SK-N-SH (cell line): ENCODE measurements around the gene TMEM14C. TPM values are rescaled to one million over a fixed set of nuclear protein-coding genes. Genes with fewer than 3 reads are reported as not detected.

Experiments
- CTCF ChIA-PET: fragments of 300-600, 350-600 bp; formaldehyde crosslinking; extraction: SDS; loops from one replicate; lab custom pipeline; 2021; lab: Yijun Ruan, JAX
- POLR2A ChIA-PET: fragments of 350-600 bp; sonication (Branson Sonifier 250); formaldehyde crosslinking; extraction: SDS; loops from one replicate; lab custom pipeline; 2020; ENCODE audit warnings: antibody characterized with exemption, inconsistent platforms; lab: Yijun Ruan, JAX
- DNase-seq: peaks from one replicate; pipeline ENCODE4 v3.0.0; 2012
- H2AFZ ChIP-seq: fragments of 200-600 bp; sonication (generic); 2 replicates; pipeline ENCODE4 v1.8.1; 2016; ENCODE audit warnings: antibody characterized with exemption, mild to moderate bottlenecking, low read depth
- H3F3A ChIP-seq: fragments of 200-600 bp; sonication (generic); replicated peaks from 2 replicates; pipeline ENCODE3; 2016; ENCODE audit warnings: antibody characterized with exemption, mild to moderate bottlenecking; ENCODE audit not compliant: insufficient read depth
- H3K27ac ChIP-seq, 2 experiments: fragments of 200-500 bp in 1 of 2; fragments of 200-600 bp in 1 of 2; sonication (Bioruptor generic) in 1 of 2; sonication (generic), shearing (Covaris generic) in 1 of 2; 2 replicates each; pipeline versions ENCODE4 v1.5.1 to v1.6.1; 2014 to 2016; ENCODE audit warnings: low read depth in 2 of 2, inconsistent platforms in 1 of 2, low read length in 1 of 2, mild to moderate bottlenecking in 1 of 2, mixed read lengths in 1 of 2
- H3K27me3 ChIP-seq: fragments of 200-600 bp; sonication (generic), shearing (Covaris generic); 2 replicates; pipeline ENCODE4 v1.6.1; 2016; ENCODE audit warnings: mixed run types; ENCODE audit not compliant: insufficient read depth
- H3K36me3 ChIP-seq, 2 experiments: fragments of 200-500 bp in 1 of 2; fragments of 200-600 bp in 1 of 2; sonication (Bioruptor generic) in 1 of 2; sonication (generic) in 1 of 2; replicated peaks in 1 of 2; 2 replicates each; pipeline versions ENCODE3 to v1.5.1; 2014 to 2016; ENCODE audit warnings: low read length in 1 of 2, mild to moderate bottlenecking in 1 of 2; ENCODE audit not compliant: insufficient read depth in 2 of 2, control insufficient read depth in 1 of 2
- H3K4me1 ChIP-seq, 2 experiments: fragments of 200-500 bp in 1 of 2; fragments of 200-600 bp in 1 of 2; sonication (Bioruptor generic) in 1 of 2; sonication (generic), shearing (Covaris generic) in 1 of 2; 2 replicates each; pipeline versions ENCODE4 v1.5.1 to v1.6.1; 2014 to 2016; ENCODE audit warnings: low read depth in 1 of 2, low read length in 1 of 2, mixed run types in 1 of 2; ENCODE audit not compliant: insufficient read depth in 2 of 2, control insufficient read depth in 1 of 2
- H3K4me2 ChIP-seq: fragments of 200-600 bp; sonication (generic), shearing (Covaris generic); 2 replicates; pipeline ENCODE4 v1.6.1; 2017; ENCODE audit warnings: mixed run types
- H3K4me3 ChIP-seq, 2 experiments: fragments of 200-500 bp in 1 of 2; fragments of 200-600 bp in 1 of 2; sonication (Bioruptor generic) in 1 of 2; sonication (generic), shearing (Covaris generic) in 1 of 2; 2 replicates each; pipeline versions ENCODE4 v1.5.1 to v1.8.1; 2014 to 2016; ENCODE audit warnings: low read depth in 2 of 2, inconsistent platforms in 1 of 2, low read length in 1 of 2, mild to moderate bottlenecking in 1 of 2, mixed read lengths in 1 of 2, moderate library complexity in 1 of 2
- H3K79me2 ChIP-seq: fragments of 200-600 bp; sonication (generic); 2 replicates; pipeline ENCODE4 v1.8.1; 2017; ENCODE audit warnings: mild to moderate bottlenecking; ENCODE audit not compliant: insufficient read depth
- H3K9ac ChIP-seq: fragments of 200-600 bp; sonication (generic); 2 replicates; pipeline ENCODE4 v1.6.1; 2017; ENCODE audit warnings: mixed run types
- H3K9me2 ChIP-seq: fragments of 200-600 bp; sonication (generic); 2 replicates; pipeline ENCODE4 v1.6.1; 2017; ENCODE audit warnings: mixed run types
- H3K9me3 ChIP-seq: fragments of 200-600 bp; sonication (generic); 2 replicates; pipeline ENCODE4 v1.6.1; 2017; ENCODE audit warnings: mixed run types, mild to moderate bottlenecking, moderate library complexity
- H4K20me1 ChIP-seq: fragments of 200-600 bp; sonication (generic); 2 replicates; pipeline ENCODE4 v1.6.1; 2017; ENCODE audit warnings: mild to moderate bottlenecking, mixed run types; ENCODE audit not compliant: insufficient read depth
- CHD2 ChIP-seq: fragments of 150-350 bp; IDR thresholded peaks from 2 replicates; pipeline ENCODE4 v1.6.1; 2018; ENCODE audit warnings: low read length; ENCODE audit not compliant: partially characterized antibody
- ELF1 ChIP-seq: IDR thresholded peaks from 2 replicates; pipeline ENCODE4 v1.4.0; 2012
- EP300 ChIP-seq, 2 experiments: IDR thresholded peaks; 2 replicates each; pipeline versions ENCODE4 v1.4.0 to v1.6.1; 2012; ENCODE audit warnings: borderline replicate concordance in 1 of 2, low read depth in 1 of 2, low read length in 1 of 2
- FOXM1 ChIP-seq: IDR thresholded peaks from 2 replicates; pipeline ENCODE4 v1.4.0; 2012; ENCODE audit warnings: low read depth, mild to moderate bottlenecking
- GABPA ChIP-seq: IDR thresholded peaks from 2 replicates; pipeline ENCODE4 v1.4.0; 2012; ENCODE audit warnings: low read depth, mild to moderate bottlenecking
- GATA2 ChIP-seq: sonication (generic); formaldehyde crosslinking; IDR thresholded peaks from 2 replicates; pipeline ENCODE4 v1.5.0; 2020; ENCODE audit warnings: mild to moderate bottlenecking, missing genetic modification reagents
- MAX ChIP-seq: IDR thresholded peaks from 2 replicates; pipeline ENCODE4 v1.4.0; 2012; ENCODE audit warnings: low read depth
- MEF2A ChIP-seq: IDR thresholded peaks from 2 replicates; pipeline ENCODE4 v1.4.0; 2012; ENCODE audit warnings: low read depth, borderline replicate concordance
- MXI1 ChIP-seq: IDR thresholded peaks from 2 replicates; pipeline ENCODE4 v1.6.1; 2012; ENCODE audit warnings: mild to moderate bottlenecking, low read depth, low read length, improper control_type of control experiment
- NFIC ChIP-seq: IDR thresholded peaks from 2 replicates; pipeline ENCODE4 v1.4.0; 2012; ENCODE audit warnings: borderline replicate concordance
- NRF1 ChIP-seq: IDR thresholded peaks from 2 replicates; pipeline ENCODE4 v1.6.1; 2012; ENCODE audit warnings: low read depth, mild to moderate bottlenecking, low read length
- PBX3 ChIP-seq: IDR thresholded peaks from 2 replicates; pipeline ENCODE4; 2012
- POLR2AphosphoS5 ChIP-seq: IDR thresholded peaks from 2 replicates; pipeline ENCODE4 v1.6.1; 2012; ENCODE audit warnings: low read depth, low read length
- RCOR1 ChIP-seq: fragments of 150-350 bp; IDR thresholded peaks from 2 replicates; pipeline ENCODE4 v1.6.1; 2017; ENCODE audit warnings: antibody characterized with exemption, low read length
- REST ChIP-seq: IDR thresholded peaks from 2 replicates; pipeline ENCODE4 v1.6.1; 2012; ENCODE audit warnings: mild to moderate bottlenecking, low read depth, low read length, moderate library complexity
- RFX5 ChIP-seq: IDR thresholded peaks from 2 replicates; pipeline ENCODE4 v1.6.1; 2012; ENCODE audit warnings: mild to moderate bottlenecking, improper control_type of control experiment, low read length
- SIN3A ChIP-seq: IDR thresholded peaks from 2 replicates; pipeline ENCODE4 v1.6.1; 2012; ENCODE audit warnings: low read depth, mild to moderate bottlenecking, low read length, moderate library complexity, borderline replicate concordance
- SMC3 ChIP-seq: IDR thresholded peaks from 2 replicates; pipeline ENCODE4 v1.6.1; 2012; ENCODE audit warnings: low read depth, low read length, improper control_type of control experiment
- TAF1 ChIP-seq: IDR thresholded peaks from 2 replicates; pipeline ENCODE4 v1.6.1; 2012; ENCODE audit warnings: low read depth, mild to moderate bottlenecking, low read length, moderate library complexity, borderline replicate concordance
- TCF12 ChIP-seq: IDR thresholded peaks from 2 replicates; pipeline ENCODE4 v1.4.0; 2012
- USF1 ChIP-seq: IDR thresholded peaks from 2 replicates; pipeline ENCODE4 v1.4.0; 2012; ENCODE audit warnings: low read depth, borderline replicate concordance
- USF2 ChIP-seq: fragments of 150-350 bp; IDR thresholded peaks from 2 replicates; pipeline ENCODE4 v1.6.1; 2017; ENCODE audit warnings: antibody characterized with exemption, low read length, low read depth, borderline replicate concordance
- WGBS: methylation state at CpG from one replicate; pipeline ENCODE4 v1.1.6; 2017; ENCODE audit warnings: low lambda C conversion rate; 5-methylcytosine and 5-hydroxymethylcytosine counted together
- polyA plus RNA-seq, 3 experiments: library from polyadenylated mRNA; depleted of rRNA; stranded (reverse); fragments of >200 nt; gene quantifications; 2 replicates each; pipeline ENCODE4 v1.2.3, GENCODE V29; 2012

The TMEM14C gene
- polyA plus RNA-seq (2012; rRNA removed): 199 and 214 TPM in 2 replicates
- polyA plus RNA-seq (2012; cell fraction: cytosol; rRNA removed): 220 and 240 TPM in 2 replicates
- 79.5 and 104 TPM in 2 replicates for polyA plus RNA-seq (2012; cell fraction: nucleus; rRNA removed)

- peak within 1 kb of the TSS; percentile 95 for H2AFZ ChIP-seq
- under 1% methylated on average over 30 of the region's 55 CpGs for WGBS
- CTCF ChIA-PET: interaction anchor here (0.8 to 1.3 kb wide), 5 partner anchors 24 to 346 kb away, joined by 3 to 4 read pairs (median 3); partner anchors contain the start of gene TMEM14B
- H4K20me1 ChIP-seq: no peaks in the 10 kb centered on the region
- H3K4me1 ChIP-seq: peaks cover 9 to 16% of the 10 kb centered on the region in 2 experiments; a peak in 2 of 4 replicates
- H3K27me3 ChIP-seq: no peaks in the 10 kb centered on the region
- peak within 1 kb of the TSS; percentile 87 for H3K9ac ChIP-seq
- DNase-seq: peak; percentile 97
- H3K9me2 ChIP-seq: no peaks in the 10 kb centered on the region
- H3K36me3 ChIP-seq: peaks cover 3 to 9% of the 10 kb centered on the region in 2 experiments
- peak within 1 kb of the TSS; percentile 88 to 90 for H3K27ac ChIP-seq
- H3K79me2 ChIP-seq: peaks cover 43% of the 10 kb centered on the region
- H3K9me3 ChIP-seq: no peaks in the 10 kb centered on the region
- TF ChIP-seq CHD2 (peak; percentile 10), SMC3 (peak; percentile 8; the same call in 1 of the 2 replicates), MXI1 (peak; percentile 96), POLR2AphosphoS5 (peak; percentile 58; the same call in 1 of the 2 replicates), MAX (peak; percentile 70), USF2 (0 out of 2 replicates have a peak, but pooled peaks have one; percentile 52), RCOR1 (0 out of 2 replicates have a peak, but pooled peaks have one; percentile 13), SIN3A (peak; percentile 69; the same call in 1 of the 2 replicates), TAF1 (peak; percentile 73; the same call in 1 of the 2 replicates), NRF1 (peak; percentile 75), REST (0 out of 2 replicates have a peak, but pooled peaks have one; percentile 5), MEF2A (no peak), EP300 (IDR thresholded peaks at IDR 0.05; ENCODE audit: borderline replicate concordance in 1 of 2, low read depth in 1 of 2, low read length in 1 of 2) (0 out of 4 replicates have a peak, but pooled peaks of 1 of the 2 experiments have one; percentile 5), ELF1 (0 out of 2 replicates have a peak, but pooled peaks have one; percentile 12), GATA2 (CRISPR knock-in tag) (no peak), PBX3 (peak; percentile 11; the same call in 1 of the 2 replicates), RFX5 (no peak), FOXM1 (no peak), NFIC (no peak), GABPA (peak; percentile 51; the same call in 1 of the 2 replicates), USF1 (peak; percentile 84), TCF12 (peak; percentile 3; the same call in 1 of the 2 replicates)
- TF ChIP-seq, all 33 proteins: peak for 17
- peak within 1 kb of the TSS; percentile 65 to 93 for H3K4me3 ChIP-seq
- H3F3A ChIP-seq: peaks cover 7% of the 10 kb centered on the region
- H3K4me2 ChIP-seq: peak within 1 kb of the TSS; percentile 85
- POLR2A ChIA-PET: interaction anchor here (1.0 to 4.7 kb wide), 5 partner anchors 15 to 164 kb away, joined by 3 to 66 read pairs (median 4); partner anchors contain the start of genes C6orf52, PAK1IP1, SYCP2L and TMEM14B
Observed at GRCh38 chr6:10722820-10723566, at the start of gene TMEM14C. TMEM14C (plus strand) TSS chr6:10723070; CDS start chr6:10724614, 1,544 bp downstream.
